DLD1 (cell line): ENCODE measurements around the gene BAZ1A.
"Not testable (repeated sequence)": the region's sequence is repeated elsewhere in the genome, so short reads cannot be mapped to it uniquely, and the experiment has no call there.

ENCODE experiments used
- in situ Hi-C: cut with HindIII; loops from 2 replicates; pipeline ENCODE4 v1.10.0; 2017; ENCODE audit warnings: low sequenced_read_pairs

The BAZ1A gene

GRCh38 chr14:34792598-34792997 is 82.6 kb downstream of the BAZ1A start:
- in situ Hi-C loops, result no loop called here

- in situ Hi-C loops, result no loop called here
Observed at GRCh38 chr14:34785223-34786006, 89.7 kb downstream of the BAZ1A start.

GRCh38 chr14:34782031-34782430 is 93.1 kb downstream of the BAZ1A start:
- in situ Hi-C loops, result no loop called here

GRCh38 chr14:34781242-34781641 is 93.9 kb downstream of the BAZ1A start:
- in situ Hi-C loops, result no loop called here

GRCh38 chr14:34780646-34781045 is 94.5 kb downstream of the BAZ1A start:
- in situ Hi-C loops, result no loop called here

GRCh38 chr14:34778744-34779143 is 96.4 kb downstream of the BAZ1A start:
- in situ Hi-C loops, result no loop called here

GRCh38 chr14:34776611-34777010 is 98.5 kb downstream of the BAZ1A start:
- in situ Hi-C loops, result no loop called here

GRCh38 chr14:34775922-34776321 is 99.2 kb downstream of the BAZ1A start:
- in situ Hi-C loops, result no loop called here

GRCh38 chr14:34775342-34775741 is 99.8 kb downstream of the BAZ1A start:
- in situ Hi-C loops, result no loop called here

GRCh38 chr14:34770901-34771300 is 104.3 kb downstream of the BAZ1A start:
- in situ Hi-C loops, result no loop called here

GRCh38 chr14:34766606-34767005 is 108.6 kb downstream of the BAZ1A start:
- in situ Hi-C loops, result no loop called here

GRCh38 chr14:34766060-34766459 is 109.1 kb downstream of the BAZ1A start:
- in situ Hi-C loops, result no loop called here

GRCh38 chr14:34755215-34755614 is 119.9 kb downstream of the BAZ1A start:
- in situ Hi-C loops, result no loop called here

GRCh38 chr14:34754687-34755086 is 120.5 kb downstream of the BAZ1A start:
- in situ Hi-C loops, result no loop called here

- in situ Hi-C loops, result no loop called here
Observed at GRCh38 chr14:34750670-34751069, 124.5 kb downstream of the BAZ1A start.

GRCh38 chr14:34750233-34750632 is 124.9 kb downstream of the BAZ1A start:
- in situ Hi-C loops, result no loop called here

GRCh38 chr14:34749408-34749807 is 125.8 kb downstream of the BAZ1A start:
- in situ Hi-C loops, result no loop called here

- in situ Hi-C loops, result no loop called here
Observed at GRCh38 chr14:34742270-34743115, 132.7 kb downstream of the BAZ1A start.

GRCh38 chr14:34741840-34742239 is 133.3 kb downstream of the BAZ1A start:
- in situ Hi-C loops, result no loop called here

- in situ Hi-C loops, result not testable (repeated sequence)
Observed at GRCh38 chr14:34740139-34740538, 135.0 kb downstream of the BAZ1A start.

GRCh38 chr14:34737079-34737478 is 138.1 kb downstream of the BAZ1A start:
- in situ Hi-C loops, result not testable (repeated sequence)

- in situ Hi-C loops, result no loop called here
Observed at GRCh38 chr14:34733245-34733644, 141.9 kb downstream of the BAZ1A start.
